ENCODE data around the gene TNPO1.

The TNPO1 gene

DNA sequence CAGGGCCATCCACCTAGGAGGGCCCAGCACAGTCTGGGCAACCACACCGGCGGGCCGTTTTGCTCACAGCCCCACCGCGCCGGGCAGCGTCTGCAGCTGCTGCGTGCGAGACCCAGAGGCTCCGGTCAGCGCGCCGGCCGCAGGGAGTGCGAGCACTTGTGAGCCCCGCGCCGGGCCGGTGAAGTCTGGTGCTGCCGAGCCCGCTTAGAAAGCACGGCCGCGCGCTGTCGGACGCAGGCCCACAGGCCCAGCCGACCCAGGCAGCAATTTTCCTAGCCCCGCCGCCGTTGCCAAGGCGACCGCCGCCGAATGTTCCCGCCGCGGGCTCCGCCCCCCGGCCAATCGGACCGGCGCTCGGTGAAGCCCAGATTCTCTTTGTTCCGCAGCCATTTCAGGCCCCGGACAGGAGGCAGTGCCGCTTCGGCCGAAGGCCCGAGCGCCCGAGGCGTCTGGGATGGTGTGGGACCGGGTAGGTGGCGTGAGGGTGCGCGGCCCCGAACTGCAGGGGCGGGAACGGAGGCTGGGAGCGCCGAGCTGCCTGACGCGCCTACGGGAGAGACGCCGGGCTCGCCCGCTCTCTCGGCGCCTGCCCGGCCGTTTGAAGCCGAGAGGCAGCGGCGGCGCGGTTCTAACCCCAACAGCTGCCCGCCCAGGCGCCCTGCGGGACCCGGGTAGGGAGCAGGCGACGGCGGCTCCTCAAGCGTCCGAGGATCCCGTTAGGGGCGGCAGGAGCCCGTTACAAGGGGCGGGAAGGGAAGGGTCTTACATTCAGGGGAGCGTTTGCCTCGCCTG lies at the start of gene TNPO1:
Gene TNPO1 (plus strand): TSS at position 378 of the 792 bp plus-strand sequence. CDS start 77 bp downstream, at position 455.
- peak within 1 kb of the TSS; percentile 83 for H3K4me3 ChIP-seq (ENCODE audit: low read depth, low read length)
- ChIA-PET CTCF (interaction anchor here (0.6 to 5.0 kb wide), 6 partner anchors 15 to 450 kb away, joined by 3 to 47 read pairs (median 13); no protein-coding TSS in a partner anchor), POLR2A (interaction anchor here (0.6 to 3.3 kb wide), 6 partner anchors 22 to 205 kb away, joined by 3 to 13 read pairs (median 5); partner anchors contain the start of gene FCHO2)
- H3K9me3 ChIP-seq (ENCODE audit: control insufficient read depth, insufficient read depth, low read depth, low read length) = no peaks in the 10 kb centered on the region
- H3K4me1 ChIP-seq (ENCODE audit: control insufficient read depth, insufficient read depth, low read length) = peaks cover 9% of the 10 kb centered on the region
- H3K36me3 ChIP-seq (ENCODE audit: control insufficient read depth in 2 of 2, insufficient read depth in 1 of 2, low read length in 2 of 2) = no peaks in the 10 kb centered on the region
- H3K27ac ChIP-seq (ENCODE audit: extremely low read depth, low read depth, low read length) = peak within 1 kb of the TSS; percentile 99
- no peak for TF ChIP-seq ZNF362 (tag by site-specific recombination; IDR thresholded peaks at IDR 0.05)
- TF ChIP-seq ZNF37A (tag by site-specific recombination; IDR thresholded peaks at IDR 0.05) = no peak
- no peak for TF ChIP-seq ZNF677 (tag by site-specific recombination; IDR thresholded peaks at IDR 0.05)
- no peak for TF ChIP-seq ZNF555 (tag by site-specific recombination; conservative IDR thresholded peaks at IDR 0.05)
- no peak for TF ChIP-seq GLI2 (tag by site-specific recombination; IDR thresholded peaks at IDR 0.05; ENCODE audit: borderline replicate concordance, low read depth)
- TF ChIP-seq ZNF544 (tag by site-specific recombination; IDR thresholded peaks at IDR 0.05) = no peak
- TF ChIP-seq ZBTB17 (tag by site-specific recombination; IDR thresholded peaks at IDR 0.05) = peak; percentile 98
- TF ChIP-seq KLF8 (tag by site-specific recombination; IDR thresholded peaks at IDR 0.05) = peak; percentile 62; the same call in 1 of the 2 replicates
- no peak for TF ChIP-seq ZNF776 (tag by site-specific recombination; IDR thresholded peaks at IDR 0.05; ENCODE audit: borderline replicate concordance)
- TF ChIP-seq IKZF3 (tag by site-specific recombination; IDR thresholded peaks at IDR 0.05) = no peak
- no peak for TF ChIP-seq ZNF132 (tag by site-specific recombination; IDR thresholded peaks at IDR 0.05; ENCODE audit: borderline replicate concordance)
- no peak for TF ChIP-seq ZNF701 (tag by site-specific recombination; IDR thresholded peaks at IDR 0.05)
- no peak for TF ChIP-seq ZNF292 (tag by site-specific recombination; IDR thresholded peaks at IDR 0.05; ENCODE audit: borderline replicate concordance, low read depth)
- peak; percentile 74 for TF ChIP-seq SP7 (tag by site-specific recombination; IDR thresholded peaks at IDR 0.05)
- no peak for TF ChIP-seq ZNF664 (tag by site-specific recombination; IDR thresholded peaks at IDR 0.05)
- peak; percentile 77; the same call in 1 of the 2 replicates for TF ChIP-seq GLI4 (tag by site-specific recombination; IDR thresholded peaks at IDR 0.05)
- peak; percentile 41; the same call in 1 of the 2 replicates for TF ChIP-seq ZNF768 (tag by site-specific recombination; IDR thresholded peaks at IDR 0.05)
- TF ChIP-seq, protein P1, sequence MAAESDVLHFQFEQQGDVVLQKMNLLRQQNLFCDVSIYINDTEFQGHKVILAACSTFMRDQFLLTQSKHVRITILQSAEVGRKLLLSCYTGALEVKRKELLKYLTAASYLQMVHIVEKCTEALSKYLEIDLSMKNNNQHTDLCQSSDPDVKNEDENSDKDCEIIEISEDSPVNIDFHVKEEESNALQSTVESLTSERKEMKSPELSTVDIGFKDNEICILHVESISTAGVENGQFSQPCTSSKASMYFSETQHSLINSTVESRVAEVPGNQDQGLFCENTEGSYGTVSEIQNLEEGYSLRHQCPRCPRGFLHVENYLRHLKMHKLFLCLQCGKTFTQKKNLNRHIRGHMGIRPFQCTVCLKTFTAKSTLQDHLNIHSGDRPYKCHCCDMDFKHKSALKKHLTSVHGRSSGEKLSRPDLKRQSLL (tag by site-specific recombination; IDR thresholded peaks at IDR 0.05) = no peak
- TF ChIP-seq KLF1 (tag by site-specific recombination; IDR thresholded peaks at IDR 0.05) = no peak
- no peak for TF ChIP-seq ZNF426 (tag by site-specific recombination; IDR thresholded peaks at IDR 0.05)
- TF ChIP-seq ZNF473 (tag by site-specific recombination; IDR thresholded peaks at IDR 0.05) = no peak
- no peak for TF ChIP-seq ZNF707 (tag by site-specific recombination; IDR thresholded peaks at IDR 0.05)
- TF ChIP-seq ZNF114 (tag by site-specific recombination; IDR thresholded peaks at IDR 0.05) = no peak
- TF ChIP-seq ZIC2 (tag by site-specific recombination; IDR thresholded peaks at IDR 0.05) = peak; percentile 30; the same call in 1 of the 2 replicates
- TF ChIP-seq GLIS2 (tag by site-specific recombination; IDR thresholded peaks at IDR 0.05) = 0 out of 2 replicates have a peak, but pooled peaks have one; percentile 13
- TF ChIP-seq ZNF138 (tag by site-specific recombination; IDR thresholded peaks at IDR 0.05; ENCODE audit: borderline replicate concordance) = no peak
- TF ChIP-seq ZNF658 (tag by site-specific recombination; IDR thresholded peaks at IDR 0.05) = no peak
- no peak for TF ChIP-seq ZNF521 (tag by site-specific recombination; IDR thresholded peaks at IDR 0.05)
- TF ChIP-seq ZNF629 (tag by site-specific recombination; IDR thresholded peaks at IDR 0.05) = peak; percentile 45
- 0 out of 2 replicates have a peak, but pooled peaks have one; percentile 38 for TF ChIP-seq ZNF239 (tag by site-specific recombination; IDR thresholded peaks at IDR 0.05)
- peak; percentile 56 for TF ChIP-seq ZFP69B (tag by site-specific recombination; IDR thresholded peaks at IDR 0.05)
- TF ChIP-seq ZNF174 (tag by site-specific recombination; IDR thresholded peaks at IDR 0.05) = no peak
- TF ChIP-seq ZNF830 (tag by site-specific recombination; IDR thresholded peaks at IDR 0.05; ENCODE audit: low read depth) = no peak
- TF ChIP-seq ZNF692 (tag by site-specific recombination; IDR thresholded peaks at IDR 0.05) = peak; percentile 62; the same call in 1 of the 2 replicates
- peak; percentile 72; the same call in 1 of the 2 replicates for TF ChIP-seq ZEB2 (tag by site-specific recombination; IDR thresholded peaks at IDR 0.05)
- TF ChIP-seq ZNF610 (tag by site-specific recombination; IDR thresholded peaks at IDR 0.05; ENCODE audit: borderline replicate concordance) = 0 out of 2 replicates have a peak, but pooled peaks have one; percentile 9
- TF ChIP-seq ZNF76 (tag by site-specific recombination; IDR thresholded peaks at IDR 0.05; ENCODE audit: borderline replicate concordance, low read depth) = peak; percentile 70; the same call in 1 of the 2 replicates
